OCI-LY1 (cell line): Measurements from ENCODE around the gene SLAMF9.

Experiments used
- H2AFZ ChIP-seq: fragments of 200-600 bp; sonication (generic), shearing (Covaris generic); 2 replicates; pipeline ENCODE4 v1.6.0; 2014; ENCODE audit warnings: antibody characterized with exemption, mild to moderate bottlenecking, low read length
- H3F3A ChIP-seq: fragments of 200-600 bp; sonication (generic), shearing (Covaris generic); 2 replicates; pipeline ENCODE4 v1.6.0; 2014; ENCODE audit warnings: mild to moderate bottlenecking, antibody characterized with exemption, low read length, moderate library complexity; ENCODE audit not compliant: insufficient read depth
- H3K27ac ChIP-seq: fragments of 200-600 bp; sonication (generic); 2 replicates; pipeline ENCODE4 v1.5.1; 2014; ENCODE audit warnings: low read length, mixed run types, mild to moderate bottlenecking, low read depth; ENCODE audit not compliant: poor library complexity, severe bottlenecking
- H3K27me3 ChIP-seq: fragments of 200-600 bp; sonication (generic); 2 replicates; pipeline ENCODE4 v1.6.0; 2014; ENCODE audit warnings: antibody characterized with exemption, mild to moderate bottlenecking, low read length, moderate library complexity; ENCODE audit not compliant: insufficient read depth
- H3K36me3 ChIP-seq: fragments of 200-600 bp; sonication (generic); 2 replicates; pipeline ENCODE4 v1.6.1; 2014; ENCODE audit warnings: mild to moderate bottlenecking, antibody characterized with exemption, low read length, moderate library complexity, mixed read lengths; ENCODE audit not compliant: insufficient read depth
- H3K4me1 ChIP-seq: fragments of 200-600 bp; sonication (generic); 2 replicates; pipeline ENCODE4 v1.5.1; 2014; ENCODE audit warnings: mild to moderate bottlenecking, low read length, moderate library complexity; ENCODE audit not compliant: insufficient read depth, severe bottlenecking
- H3K4me2 ChIP-seq: fragments of 200-600 bp; sonication (generic), shearing (Covaris generic); 2 replicates; pipeline ENCODE4 v1.6.1; 2014; ENCODE audit warnings: low read length
- H3K4me3 ChIP-seq: fragments of 200-600 bp; sonication (generic); 2 replicates; pipeline ENCODE4 v1.5.1; 2014; ENCODE audit warnings: low read length, low read depth, mild to moderate bottlenecking, mixed read lengths; ENCODE audit not compliant: poor library complexity, severe bottlenecking
- H3K79me2 ChIP-seq: fragments of 200-600 bp; shearing (Covaris generic); 2 replicates; pipeline ENCODE4 v1.6.1; 2016; ENCODE audit warnings: mixed run types, low read length, mixed read lengths; ENCODE audit not compliant: insufficient read depth
- H3K9ac ChIP-seq: fragments of 200-600 bp; sonication (generic), shearing (Covaris generic); 2 replicates; pipeline ENCODE4 v1.6.1; 2014; ENCODE audit warnings: mild to moderate bottlenecking, low read length, mixed read lengths
- H3K9me2 ChIP-seq: fragments of 200-600 bp; sonication (generic), shearing (Covaris generic); 2 replicates; pipeline ENCODE4 v1.6.1; 2014; ENCODE audit warnings: low read depth, mild to moderate bottlenecking, low read length, mixed read lengths
- H3K9me3 ChIP-seq: fragments of 200-600 bp; shearing (Covaris generic); 2 replicates; pipeline ENCODE4 v1.6.1; 2014; ENCODE audit warnings: low read length, mixed read lengths
- H4K20me1 ChIP-seq: fragments of 200-600 bp; sonication (generic), shearing (Covaris generic); 2 replicates; pipeline ENCODE4 v1.6.0; 2016; ENCODE audit warnings: mild to moderate bottlenecking, low read length; ENCODE audit not compliant: insufficient read depth
- CTCF ChIP-seq: fragments of 200-600 bp; sonication (generic), shearing (Covaris generic); IDR thresholded peaks from 2 replicates; pipeline ENCODE4 v1.5.1; 2017; ENCODE audit warnings: mild to moderate bottlenecking, antibody characterized with exemption, low read length, moderate library complexity, mixed read lengths
- EZH2 ChIP-seq: fragments of 200-600 bp; sonication (generic), shearing (Covaris generic); IDR thresholded peaks from 2 replicates; pipeline ENCODE4 v1.8.0; 2017; ENCODE audit warnings: borderline replicate concordance, mixed run types, mild to moderate bottlenecking, antibody characterized with exemption, low read length, moderate library complexity, mixed read lengths

SLAMF9 gene

DNA sequence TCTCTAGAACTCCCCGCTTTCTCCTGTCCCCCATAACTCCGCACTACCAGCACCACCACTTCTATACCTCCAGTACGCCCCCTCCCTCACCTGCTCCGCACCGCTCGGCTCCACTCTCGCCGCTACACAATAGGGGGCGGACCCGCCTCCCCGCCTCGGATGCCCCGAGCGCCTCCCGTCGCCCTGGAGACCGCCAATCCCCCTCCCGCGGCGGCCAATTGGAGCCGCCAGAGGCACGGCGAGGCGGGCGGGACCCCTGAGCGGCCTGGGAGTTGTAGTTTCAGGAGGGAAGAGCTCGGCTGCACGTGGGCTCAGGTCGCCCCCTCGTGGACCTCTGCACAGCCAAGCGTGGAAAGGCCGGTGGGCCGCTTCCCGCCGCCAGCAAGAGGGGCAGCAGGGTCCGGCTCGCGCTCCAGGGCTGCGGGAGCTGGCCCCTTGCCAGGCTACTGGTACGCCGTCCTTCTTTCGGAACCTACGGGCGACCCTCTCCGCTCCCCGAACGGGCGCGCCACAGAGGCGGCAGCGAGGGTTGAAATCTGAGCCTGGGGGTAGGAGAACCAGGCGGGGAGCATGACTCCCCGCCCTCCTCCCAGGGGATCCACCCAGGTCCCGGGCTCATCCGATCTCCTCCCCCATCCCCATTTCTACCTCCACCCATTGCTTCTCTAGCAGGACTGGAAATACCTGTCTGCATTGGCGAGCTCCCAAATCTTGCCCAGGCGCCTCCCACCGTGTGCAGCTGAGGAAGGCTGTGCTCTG lies 8.4 kb downstream of the SLAMF9 start, which contains the start of gene IGSF9:
Gene IGSF9, minus strand, starts transcription at position 131 of the 759 bp plus-strand sequence. CDS start 2,159 bp downstream, outside the sequence.
- Histone ChIP-seq H4K20me1 (no peaks in the 10 kb centered on the region), H3K4me2 (no peak within 1 kb of the TSS), H3K27ac (no peak within 1 kb of the TSS), H3K9ac (no peak within 1 kb of the TSS), H3K4me1 (no peaks in the 10 kb centered on the region), H3K9me3 (no peaks in the 10 kb centered on the region), H3K27me3 (no peaks in the 10 kb centered on the region), H3K79me2 (no peaks in the 10 kb centered on the region), H3F3A (no peaks in the 10 kb centered on the region), H3K36me3 (no peaks in the 10 kb centered on the region), H2AFZ (no peak within 1 kb of the TSS), H3K4me3 (no peak within 1 kb of the TSS), H3K9me2 (no peaks in the 10 kb centered on the region)
- TF ChIP-seq CTCF (peak; percentile 24; the same call in 1 of the 2 replicates), EZH2 (no peak)

DNA sequence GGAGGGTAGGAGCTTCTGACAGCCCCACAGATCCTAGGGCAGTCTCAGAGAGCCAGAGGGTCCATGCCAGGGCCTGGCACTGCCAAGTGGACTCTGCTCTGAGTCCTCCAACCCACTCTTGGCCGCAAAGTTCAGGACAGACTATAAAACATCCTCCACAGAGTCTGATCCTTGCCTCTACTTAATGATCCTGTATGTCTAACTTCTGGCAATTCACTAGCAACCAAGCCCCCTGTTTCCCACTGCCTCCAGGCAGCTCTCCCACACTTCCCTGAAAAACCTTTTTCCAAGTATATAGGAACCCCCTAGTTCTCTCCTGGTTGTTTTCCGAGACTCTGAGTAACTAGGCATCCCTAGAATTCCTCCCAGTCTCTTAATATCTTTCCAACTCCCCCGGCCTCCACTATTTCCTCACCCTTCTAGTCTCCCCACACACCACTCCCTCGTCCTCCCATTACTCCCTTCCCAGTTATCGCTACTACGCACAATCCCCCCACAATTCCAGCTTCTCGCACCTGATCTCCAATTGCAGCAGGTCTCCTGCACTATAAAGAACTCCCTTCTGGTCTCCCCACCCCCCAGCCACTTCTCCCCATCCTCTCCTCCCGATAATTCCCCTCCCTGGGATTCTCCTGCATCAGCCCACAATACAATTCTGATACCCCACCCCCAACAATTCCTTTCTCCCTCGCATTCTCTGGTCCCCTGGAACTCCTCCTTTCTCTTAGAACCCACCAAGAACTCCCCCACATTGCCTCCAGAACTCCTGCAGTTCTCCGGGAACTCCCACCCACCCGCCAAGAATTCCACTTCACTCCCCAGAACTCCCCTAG lies 9.2 kb downstream of the SLAMF9 start:
- H3K36me3 ChIP-seq = no peaks in the 10 kb centered on the region
- no peaks in the 10 kb centered on the region for H3K9me3 ChIP-seq
- no peaks in the 10 kb centered on the region for H4K20me1 ChIP-seq
- H3K27ac ChIP-seq = no peak overlapping the region
- no peak overlapping the region for H3K4me2 ChIP-seq
- TF ChIP-seq EZH2 (no peak), CTCF (no peak)
- H2AFZ ChIP-seq = no peak overlapping the region
- H3K79me2 ChIP-seq = no peaks in the 10 kb centered on the region
- no peaks in the 10 kb centered on the region for H3K4me1 ChIP-seq
- H3K27me3 ChIP-seq = no peaks in the 10 kb centered on the region
- no peaks in the 10 kb centered on the region for H3K9me2 ChIP-seq
- H3K9ac ChIP-seq = no peak overlapping the region
- H3F3A ChIP-seq = no peaks in the 10 kb centered on the region
- no peak overlapping the region for H3K4me3 ChIP-seq

GRCh38 chr1:159943908-159944622 lies 10.0 kb downstream of the SLAMF9 start:
- H3K9me2 ChIP-seq = no peaks in the 10 kb centered on the region
- H3K4me3 ChIP-seq = no peak overlapping the region
- no peaks in the 10 kb centered on the region for H4K20me1 ChIP-seq
- H3K27me3 ChIP-seq = 0 out of 2 replicates have a peak, but pooled peaks cover 2% of the 10 kb centered on the region
- no peaks in the 10 kb centered on the region for H3K9me3 ChIP-seq
- no peaks in the 10 kb centered on the region for H3K79me2 ChIP-seq
- H3K9ac ChIP-seq = no peak overlapping the region
- H3K4me2 ChIP-seq = no peak overlapping the region
- no peak overlapping the region for H3K27ac ChIP-seq
- H3F3A ChIP-seq = no peaks in the 10 kb centered on the region
- TF ChIP-seq CTCF (no peak), EZH2 (no peak)
- H3K4me1 ChIP-seq = no peaks in the 10 kb centered on the region
- H2AFZ ChIP-seq = no peak overlapping the region
- no peaks in the 10 kb centered on the region for H3K36me3 ChIP-seq
